H1 (cell line): ENCODE results near the gene GALT. TPM values are rescaled to one million over a fixed set of nuclear protein-coding genes. Genes with fewer than 3 reads are reported as not detected.

Source experiments
- GABPA ChIP-seq: IDR thresholded peaks from 2 replicates; pipeline ENCODE4 v1.6.1; 2011; ENCODE audit warnings: mild to moderate bottlenecking, low read length, moderate library complexity, borderline replicate concordance; ENCODE audit not compliant: insufficient read depth
- KDM1A ChIP-seq: fragments of 200-600, 300-600 bp; sonication (generic); IDR thresholded peaks from 2 replicates; pipeline ENCODE4 v1.7.1; 2016; ENCODE audit warnings: mild to moderate bottlenecking, low read length, borderline replicate concordance
- TAF7 ChIP-seq: optimal IDR thresholded peaks from 2 replicates; pipeline ENCODE3; 2011; ENCODE audit warnings: low read depth, mild to moderate bottlenecking, inconsistent platforms, low read length, moderate library complexity, borderline replicate concordance
- polyA plus RNA-seq, 7 experiments: library from polyadenylated mRNA; depleted of rRNA in 3 of 7; stranded (reverse) in 5 of 7; unstranded in 2 of 7; fragments of >200 nt in 5 of 7; fragments of 200-250 nt in 2 of 7; gene quantifications; 1 replicate in 5 of 7; 2 replicates in 1 of 7; 4 replicates in 1 of 7; pipeline versions ENCODE4 v1.2.1 to v1.2.3, GENCODE V29; 2011 to 2013; ENCODE audit warnings: missing spikeins in 2 of 7, mixed read lengths in 2 of 7
- total RNA-seq: library from RNA; stranded (reverse); fragmentation: NEBNext Ultra II Directional; extraction: Animal tissue kit (Norgen Biotek cat#: 25700); gene quantifications from 2 replicates; pipeline ENCODE4 v1.2.1, GENCODE V29; 2021
- TF ChIP-seq, protein P1 (sequence below): fragments of 300-600 bp; sonication (generic); IDR thresholded peaks from 2 replicates; pipeline ENCODE4 v1.7.1; 2012; ENCODE audit warnings: low read length, moderate library complexity, mild to moderate bottlenecking, inconsistent platforms; ENCODE audit not compliant: insufficient replicate concordance
- TF ChIP-seq, protein P2 (sequence below), 3 experiments: IDR thresholded peaks; 1 replicate in 2 of 3; 2 replicates in 1 of 3; pipeline versions ENCODE4 v1.5.1 to v1.6.1; 2011; ENCODE audit warnings: low read length in 3 of 3, mild to moderate bottlenecking in 3 of 3, inconsistent platforms in 2 of 3, low read depth in 1 of 3, moderate library complexity in 1 of 3; ENCODE audit not compliant: insufficient read depth in 1 of 3; ENCODE audit errors: control extremely low read depth in 1 of 3
- TF ChIP-seq, protein P3 (sequence below): IDR thresholded peaks from 2 replicates; pipeline ENCODE4 v1.6.1; 2011; ENCODE audit warnings: low read length, improper control_type of control experiment

The GALT gene
- total and polyA plus RNA-seq, 2 of the 8 experiments (the other 6 are each of a cell fraction or from before 2014, with no cell fraction given) = 21.9 to 50.6 TPM

DNA sequence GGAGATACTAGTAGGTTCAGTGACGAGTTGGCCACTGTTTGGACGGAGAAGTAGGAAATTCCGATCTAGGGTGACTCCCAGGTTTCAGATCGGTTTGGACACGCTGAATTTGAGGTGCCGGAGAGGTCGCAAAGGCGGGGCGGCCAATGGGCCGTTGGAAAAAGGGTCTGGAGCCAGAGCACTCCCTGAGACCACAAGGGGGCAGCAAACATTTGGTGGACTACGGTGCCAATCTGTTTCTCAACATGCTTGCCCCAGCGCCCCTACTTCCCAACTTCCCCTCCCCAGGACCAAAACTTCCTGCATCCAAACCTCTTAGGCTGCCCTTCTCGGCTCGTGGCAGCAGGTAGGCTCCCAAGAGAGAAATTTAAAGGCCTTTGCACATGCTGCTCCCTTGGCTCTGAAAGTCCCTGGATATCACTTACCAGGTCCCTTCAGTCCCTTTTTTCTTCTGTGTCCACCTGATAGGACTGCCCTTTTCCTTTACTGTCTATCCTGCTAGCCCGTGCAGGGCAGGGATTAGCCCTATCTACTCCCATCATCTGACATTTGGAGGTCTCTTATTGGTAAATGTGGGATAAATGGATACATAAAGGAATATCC lies 33.6 kb upstream of the GALT start (continued):
- TF ChIP-seq, protein P1, sequence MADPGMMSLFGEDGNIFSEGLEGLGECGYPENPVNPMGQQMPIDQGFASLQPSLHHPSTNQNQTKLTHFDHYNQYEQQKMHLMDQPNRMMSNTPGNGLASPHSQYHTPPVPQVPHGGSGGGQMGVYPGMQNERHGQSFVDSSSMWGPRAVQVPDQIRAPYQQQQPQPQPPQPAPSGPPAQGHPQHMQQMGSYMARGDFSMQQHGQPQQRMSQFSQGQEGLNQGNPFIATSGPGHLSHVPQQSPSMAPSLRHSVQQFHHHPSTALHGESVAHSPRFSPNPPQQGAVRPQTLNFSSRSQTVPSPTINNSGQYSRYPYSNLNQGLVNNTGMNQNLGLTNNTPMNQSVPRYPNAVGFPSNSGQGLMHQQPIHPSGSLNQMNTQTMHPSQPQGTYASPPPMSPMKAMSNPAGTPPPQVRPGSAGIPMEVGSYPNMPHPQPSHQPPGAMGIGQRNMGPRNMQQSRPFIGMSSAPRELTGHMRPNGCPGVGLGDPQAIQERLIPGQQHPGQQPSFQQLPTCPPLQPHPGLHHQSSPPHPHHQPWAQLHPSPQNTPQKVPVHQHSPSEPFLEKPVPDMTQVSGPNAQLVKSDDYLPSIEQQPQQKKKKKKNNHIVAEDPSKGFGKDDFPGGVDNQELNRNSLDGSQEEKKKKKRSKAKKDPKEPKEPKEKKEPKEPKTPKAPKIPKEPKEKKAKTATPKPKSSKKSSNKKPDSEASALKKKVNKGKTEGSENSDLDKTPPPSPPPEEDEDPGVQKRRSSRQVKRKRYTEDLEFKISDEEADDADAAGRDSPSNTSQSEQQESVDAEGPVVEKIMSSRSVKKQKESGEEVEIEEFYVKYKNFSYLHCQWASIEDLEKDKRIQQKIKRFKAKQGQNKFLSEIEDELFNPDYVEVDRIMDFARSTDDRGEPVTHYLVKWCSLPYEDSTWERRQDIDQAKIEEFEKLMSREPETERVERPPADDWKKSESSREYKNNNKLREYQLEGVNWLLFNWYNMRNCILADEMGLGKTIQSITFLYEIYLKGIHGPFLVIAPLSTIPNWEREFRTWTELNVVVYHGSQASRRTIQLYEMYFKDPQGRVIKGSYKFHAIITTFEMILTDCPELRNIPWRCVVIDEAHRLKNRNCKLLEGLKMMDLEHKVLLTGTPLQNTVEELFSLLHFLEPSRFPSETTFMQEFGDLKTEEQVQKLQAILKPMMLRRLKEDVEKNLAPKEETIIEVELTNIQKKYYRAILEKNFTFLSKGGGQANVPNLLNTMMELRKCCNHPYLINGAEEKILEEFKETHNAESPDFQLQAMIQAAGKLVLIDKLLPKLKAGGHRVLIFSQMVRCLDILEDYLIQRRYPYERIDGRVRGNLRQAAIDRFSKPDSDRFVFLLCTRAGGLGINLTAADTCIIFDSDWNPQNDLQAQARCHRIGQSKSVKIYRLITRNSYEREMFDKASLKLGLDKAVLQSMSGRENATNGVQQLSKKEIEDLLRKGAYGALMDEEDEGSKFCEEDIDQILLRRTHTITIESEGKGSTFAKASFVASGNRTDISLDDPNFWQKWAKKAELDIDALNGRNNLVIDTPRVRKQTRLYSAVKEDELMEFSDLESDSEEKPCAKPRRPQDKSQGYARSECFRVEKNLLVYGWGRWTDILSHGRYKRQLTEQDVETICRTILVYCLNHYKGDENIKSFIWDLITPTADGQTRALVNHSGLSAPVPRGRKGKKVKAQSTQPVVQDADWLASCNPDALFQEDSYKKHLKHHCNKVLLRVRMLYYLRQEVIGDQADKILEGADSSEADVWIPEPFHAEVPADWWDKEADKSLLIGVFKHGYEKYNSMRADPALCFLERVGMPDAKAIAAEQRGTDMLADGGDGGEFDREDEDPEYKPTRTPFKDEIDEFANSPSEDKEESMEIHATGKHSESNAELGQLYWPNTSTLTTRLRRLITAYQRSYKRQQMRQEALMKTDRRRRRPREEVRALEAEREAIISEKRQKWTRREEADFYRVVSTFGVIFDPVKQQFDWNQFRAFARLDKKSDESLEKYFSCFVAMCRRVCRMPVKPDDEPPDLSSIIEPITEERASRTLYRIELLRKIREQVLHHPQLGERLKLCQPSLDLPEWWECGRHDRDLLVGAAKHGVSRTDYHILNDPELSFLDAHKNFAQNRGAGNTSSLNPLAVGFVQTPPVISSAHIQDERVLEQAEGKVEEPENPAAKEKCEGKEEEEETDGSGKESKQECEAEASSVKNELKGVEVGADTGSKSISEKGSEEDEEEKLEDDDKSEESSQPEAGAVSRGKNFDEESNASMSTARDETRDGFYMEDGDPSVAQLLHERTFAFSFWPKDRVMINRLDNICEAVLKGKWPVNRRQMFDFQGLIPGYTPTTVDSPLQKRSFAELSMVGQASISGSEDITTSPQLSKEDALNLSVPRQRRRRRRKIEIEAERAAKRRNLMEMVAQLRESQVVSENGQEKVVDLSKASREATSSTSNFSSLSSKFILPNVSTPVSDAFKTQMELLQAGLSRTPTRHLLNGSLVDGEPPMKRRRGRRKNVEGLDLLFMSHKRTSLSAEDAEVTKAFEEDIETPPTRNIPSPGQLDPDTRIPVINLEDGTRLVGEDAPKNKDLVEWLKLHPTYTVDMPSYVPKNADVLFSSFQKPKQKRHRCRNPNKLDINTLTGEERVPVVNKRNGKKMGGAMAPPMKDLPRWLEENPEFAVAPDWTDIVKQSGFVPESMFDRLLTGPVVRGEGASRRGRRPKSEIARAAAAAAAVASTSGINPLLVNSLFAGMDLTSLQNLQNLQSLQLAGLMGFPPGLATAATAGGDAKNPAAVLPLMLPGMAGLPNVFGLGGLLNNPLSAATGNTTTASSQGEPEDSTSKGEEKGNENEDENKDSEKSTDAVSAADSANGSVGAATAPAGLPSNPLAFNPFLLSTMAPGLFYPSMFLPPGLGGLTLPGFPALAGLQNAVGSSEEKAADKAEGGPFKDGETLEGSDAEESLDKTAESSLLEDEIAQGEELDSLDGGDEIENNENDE = no peak
- TF ChIP-seq TAF7 = no peak
- TF ChIP-seq KDM1A = no peak
- TF ChIP-seq, protein P2, sequence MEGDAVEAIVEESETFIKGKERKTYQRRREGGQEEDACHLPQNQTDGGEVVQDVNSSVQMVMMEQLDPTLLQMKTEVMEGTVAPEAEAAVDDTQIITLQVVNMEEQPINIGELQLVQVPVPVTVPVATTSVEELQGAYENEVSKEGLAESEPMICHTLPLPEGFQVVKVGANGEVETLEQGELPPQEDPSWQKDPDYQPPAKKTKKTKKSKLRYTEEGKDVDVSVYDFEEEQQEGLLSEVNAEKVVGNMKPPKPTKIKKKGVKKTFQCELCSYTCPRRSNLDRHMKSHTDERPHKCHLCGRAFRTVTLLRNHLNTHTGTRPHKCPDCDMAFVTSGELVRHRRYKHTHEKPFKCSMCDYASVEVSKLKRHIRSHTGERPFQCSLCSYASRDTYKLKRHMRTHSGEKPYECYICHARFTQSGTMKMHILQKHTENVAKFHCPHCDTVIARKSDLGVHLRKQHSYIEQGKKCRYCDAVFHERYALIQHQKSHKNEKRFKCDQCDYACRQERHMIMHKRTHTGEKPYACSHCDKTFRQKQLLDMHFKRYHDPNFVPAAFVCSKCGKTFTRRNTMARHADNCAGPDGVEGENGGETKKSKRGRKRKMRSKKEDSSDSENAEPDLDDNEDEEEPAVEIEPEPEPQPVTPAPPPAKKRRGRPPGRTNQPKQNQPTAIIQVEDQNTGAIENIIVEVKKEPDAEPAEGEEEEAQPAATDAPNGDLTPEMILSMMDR (IDR thresholded peaks at IDR 0.05; ENCODE audit: control extremely low read depth in 1 of 3, insufficient read depth in 1 of 3, low read depth in 1 of 3, low read length in 3 of 3) = peak; percentile 81 to 95 (median 88)
- TF ChIP-seq GABPA = peak; percentile 36; the same call in 1 of the 2 replicates
- TF ChIP-seq, protein P3, sequence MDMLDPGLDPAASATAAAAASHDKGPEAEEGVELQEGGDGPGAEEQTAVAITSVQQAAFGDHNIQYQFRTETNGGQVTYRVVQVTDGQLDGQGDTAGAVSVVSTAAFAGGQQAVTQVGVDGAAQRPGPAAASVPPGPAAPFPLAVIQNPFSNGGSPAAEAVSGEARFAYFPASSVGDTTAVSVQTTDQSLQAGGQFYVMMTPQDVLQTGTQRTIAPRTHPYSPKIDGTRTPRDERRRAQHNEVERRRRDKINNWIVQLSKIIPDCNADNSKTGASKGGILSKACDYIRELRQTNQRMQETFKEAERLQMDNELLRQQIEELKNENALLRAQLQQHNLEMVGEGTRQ = no peak
